GM12864 (cell line): ENCODE measurements around the gene CSNK1G3.

Experiments
- DNase-seq: peaks from one replicate; pipeline ENCODE4 v3.0.0-alpha.2; 2011; ENCODE audit warnings: low read depth
- H3K4me3 ChIP-seq: 2 replicates; pipeline ENCODE4 v1.5.1; 2011; ENCODE audit warnings: mild to moderate bottlenecking, low read depth, low read length, control low read depth
- CTCF ChIP-seq: IDR thresholded peaks from 2 replicates; pipeline ENCODE4 v1.5.1; 2011; ENCODE audit warnings: low read depth, mild to moderate bottlenecking, moderate library complexity, low read length, control low read depth, inconsistent platforms; ENCODE audit errors: missing control alignments

CSNK1G3 gene

GRCh38 chr5:123540534-123540933 is 28.6 kb downstream of the CSNK1G3 start:
- no peak for DNase-seq
- H3K4me3 ChIP-seq, result no peak overlapping the region
- TF ChIP-seq CTCF, result no peak

- TF ChIP-seq CTCF, result no peak
- no peak overlapping the region for H3K4me3 ChIP-seq
- DNase-seq, result no peak
Measured at GRCh38 chr5:123543438-123543837, 31.5 kb downstream of the CSNK1G3 start.

GRCh38 chr5:123545506-123545905 is 33.5 kb downstream of the CSNK1G3 start:
- DNase-seq, result no peak
- TF ChIP-seq CTCF, result no peak

GRCh38 chr5:123546657-123547056 is 34.7 kb downstream of the CSNK1G3 start:
- H3K4me3 ChIP-seq, result no peak overlapping the region
- no peak for TF ChIP-seq CTCF
- DNase-seq, result no peak

More at GRCh38 chr5:123545506-123545905, 33.5 kb downstream of the CSNK1G3 start:
- H3K4me3 ChIP-seq, result no peak overlapping the region

GRCh38 chr5:123549256-123549904 is 37.4 kb downstream of the CSNK1G3 start:
- no peak for TF ChIP-seq CTCF
- H3K4me3 ChIP-seq, result no peak overlapping the region
- peak; percentile 61 for DNase-seq

GRCh38 chr5:123554601-123555000 is 42.6 kb downstream of the CSNK1G3 start:
- no peak for DNase-seq
- H3K4me3 ChIP-seq, result no peak overlapping the region
- no peak for TF ChIP-seq CTCF

GRCh38 chr5:123557907-123558306 is 45.9 kb downstream of the CSNK1G3 start:
- TF ChIP-seq CTCF, result no peak
- H3K4me3 ChIP-seq, result no peak overlapping the region
- DNase-seq, result no peak
